ENCODE results near the gene TTC13.
"Not testable (repeated sequence)": the region's sequence is repeated elsewhere in the genome, so short reads cannot be mapped to it uniquely, and the experiment has no call there.

TTC13 gene

GRCh38 chr1:230978491-230979388 is at the start of gene TTC13, which contains the start of gene ARV1:
TTC13 (minus strand) TSS chr1:230978861; CDS start chr1:230978830, 31 bp downstream.
ARV1 (plus strand) TSS chr1:230979094; CDS start chr1:230979106, 12 bp downstream.
- no peaks in the 10 kb centered on the region for H3K27me3 ChIP-seq (replicated peaks; ENCODE audit: control insufficient read depth, insufficient read depth, low read length)
- H3K4me3 ChIP-seq (replicated peaks; ENCODE audit: low read depth, low read length), result peak within 1 kb of the TSS; percentile 90
- TF ChIP-seq, protein P1, sequence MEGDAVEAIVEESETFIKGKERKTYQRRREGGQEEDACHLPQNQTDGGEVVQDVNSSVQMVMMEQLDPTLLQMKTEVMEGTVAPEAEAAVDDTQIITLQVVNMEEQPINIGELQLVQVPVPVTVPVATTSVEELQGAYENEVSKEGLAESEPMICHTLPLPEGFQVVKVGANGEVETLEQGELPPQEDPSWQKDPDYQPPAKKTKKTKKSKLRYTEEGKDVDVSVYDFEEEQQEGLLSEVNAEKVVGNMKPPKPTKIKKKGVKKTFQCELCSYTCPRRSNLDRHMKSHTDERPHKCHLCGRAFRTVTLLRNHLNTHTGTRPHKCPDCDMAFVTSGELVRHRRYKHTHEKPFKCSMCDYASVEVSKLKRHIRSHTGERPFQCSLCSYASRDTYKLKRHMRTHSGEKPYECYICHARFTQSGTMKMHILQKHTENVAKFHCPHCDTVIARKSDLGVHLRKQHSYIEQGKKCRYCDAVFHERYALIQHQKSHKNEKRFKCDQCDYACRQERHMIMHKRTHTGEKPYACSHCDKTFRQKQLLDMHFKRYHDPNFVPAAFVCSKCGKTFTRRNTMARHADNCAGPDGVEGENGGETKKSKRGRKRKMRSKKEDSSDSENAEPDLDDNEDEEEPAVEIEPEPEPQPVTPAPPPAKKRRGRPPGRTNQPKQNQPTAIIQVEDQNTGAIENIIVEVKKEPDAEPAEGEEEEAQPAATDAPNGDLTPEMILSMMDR (IDR thresholded peaks at IDR 0.05; ENCODE audit: insufficient read depth, low read length, poor library complexity, severe bottlenecking), result peak; percentile 63
- H3K36me3 ChIP-seq (ENCODE audit: control insufficient read depth, insufficient read depth, low read length), result peaks cover 2% of the 10 kb centered on the region
- peak; percentile 99 for DNase-seq (ENCODE audit: extremely low read depth, insufficient read length)

DNA sequence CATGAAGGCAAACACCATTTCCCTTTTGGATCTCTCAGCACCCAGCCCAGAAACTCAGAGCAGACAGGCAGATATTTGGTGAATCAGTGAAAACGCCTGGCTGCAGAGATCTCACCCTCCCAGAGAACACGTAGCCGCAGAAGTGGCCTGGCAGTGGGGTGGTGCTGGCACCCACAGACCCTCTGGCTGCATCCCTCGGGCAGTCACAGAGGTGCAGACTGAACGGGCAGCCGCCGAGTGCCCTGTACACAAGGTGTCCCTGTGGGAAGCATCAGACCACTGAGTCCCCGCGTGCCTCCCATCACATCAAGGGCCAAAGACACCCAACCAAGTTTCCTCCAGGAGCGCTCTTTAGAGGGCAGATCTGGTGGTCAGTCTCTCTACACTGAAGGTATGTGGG is 49.3 kb upstream of the TTC13 start:
- Histone ChIP-seq H3K4me3 (replicated peaks; ENCODE audit: low read depth, low read length) (no peak overlapping the region), H3K27me3 (replicated peaks; ENCODE audit: control insufficient read depth, insufficient read depth, low read length) (no peaks in the 10 kb centered on the region), H3K36me3 (ENCODE audit: control insufficient read depth, insufficient read depth, low read length) (no peaks in the 10 kb centered on the region)
- TF ChIP-seq, protein P1 (IDR thresholded peaks at IDR 0.05; ENCODE audit: insufficient read depth, low read length, poor library complexity, severe bottlenecking), result no peak
- no peak for DNase-seq (ENCODE audit: extremely low read depth, insufficient read length)

DNA sequence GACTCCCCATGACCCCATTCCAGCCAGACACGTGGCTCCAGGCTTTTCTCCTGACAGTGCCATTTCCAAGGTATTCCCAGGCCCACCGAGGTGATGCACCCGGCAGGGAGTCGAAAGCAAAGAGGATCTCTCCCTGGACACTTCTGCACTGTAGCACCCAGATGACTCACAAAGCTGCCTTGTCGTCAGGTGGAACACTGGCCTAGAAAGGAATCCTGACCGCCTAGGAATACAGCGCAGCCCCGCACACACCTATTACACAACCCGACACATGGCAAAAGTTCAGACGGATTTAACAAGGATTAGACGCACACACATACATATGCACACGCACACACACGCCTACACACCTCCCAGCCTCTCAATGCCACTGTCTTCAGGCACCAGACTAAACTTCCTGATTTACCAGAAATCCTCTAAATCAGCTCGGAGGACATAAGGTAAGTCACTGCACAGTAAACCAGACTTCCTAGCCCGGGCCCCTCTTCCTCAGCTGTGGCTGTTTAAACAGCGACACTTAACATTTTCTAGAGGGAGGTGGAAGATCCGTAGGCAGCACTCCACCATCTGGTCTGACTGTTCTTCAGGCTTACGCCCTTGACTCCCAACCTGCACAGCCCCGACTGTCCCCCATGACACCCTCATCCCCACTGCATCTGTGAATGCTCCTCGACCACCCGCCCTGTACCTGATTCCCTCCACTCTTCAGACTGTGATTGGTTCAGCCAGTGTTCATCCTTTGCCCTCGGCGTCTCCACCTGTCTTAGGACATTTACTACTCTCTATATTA is 48.7 kb upstream of the TTC13 start:
- Histone ChIP-seq H3K36me3 (ENCODE audit: control insufficient read depth, insufficient read depth, low read length) (no peaks in the 10 kb centered on the region), H3K27me3 (replicated peaks; ENCODE audit: control insufficient read depth, insufficient read depth, low read length) (no peaks in the 10 kb centered on the region), H3K4me3 (replicated peaks; ENCODE audit: low read depth, low read length) (no peak overlapping the region)
- TF ChIP-seq, protein P1 (IDR thresholded peaks at IDR 0.05; ENCODE audit: insufficient read depth, low read length, poor library complexity, severe bottlenecking), result no peak
- DNase-seq (ENCODE audit: extremely low read depth, insufficient read length), result no peak

GRCh38 chr1:231026576-231026975 is 47.9 kb upstream of the TTC13 start:
- H3K27me3 ChIP-seq (replicated peaks; ENCODE audit: control insufficient read depth, insufficient read depth, low read length), result no peaks in the 10 kb centered on the region
- no peak for DNase-seq (ENCODE audit: extremely low read depth, insufficient read length)
- no peaks in the 10 kb centered on the region for H3K36me3 ChIP-seq (ENCODE audit: control insufficient read depth, insufficient read depth, low read length)
- TF ChIP-seq, protein P1 (IDR thresholded peaks at IDR 0.05; ENCODE audit: insufficient read depth, low read length, poor library complexity, severe bottlenecking), result no peak
- H3K4me3 ChIP-seq (replicated peaks; ENCODE audit: low read depth, low read length), result no peak overlapping the region

DNA sequence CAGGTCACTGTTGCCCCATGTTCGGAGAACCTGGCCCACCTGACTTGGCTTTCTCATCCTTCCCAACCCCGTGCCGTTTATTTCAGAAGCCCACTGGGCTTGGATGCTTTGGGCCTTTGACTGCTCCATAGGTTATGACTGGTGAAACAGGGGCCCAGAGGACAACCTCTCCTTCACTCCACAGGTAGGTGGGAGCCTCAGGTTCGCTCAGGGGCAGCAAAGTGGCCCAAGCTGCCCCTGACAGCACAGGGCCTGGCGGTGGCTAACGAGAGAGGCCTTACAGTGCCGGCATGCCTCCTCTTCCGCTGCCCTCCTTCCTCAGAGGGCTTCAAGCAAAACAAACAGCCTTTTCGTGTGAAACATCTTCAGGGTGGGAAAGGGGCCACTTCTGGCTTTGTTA is 44.5 kb upstream of the TTC13 start:
- H3K36me3 ChIP-seq (ENCODE audit: control insufficient read depth, insufficient read depth, low read length), result no peaks in the 10 kb centered on the region
- TF ChIP-seq, protein P1 (IDR thresholded peaks at IDR 0.05; ENCODE audit: insufficient read depth, low read length, poor library complexity, severe bottlenecking), result no peak
- H3K27me3 ChIP-seq (replicated peaks; ENCODE audit: control insufficient read depth, insufficient read depth, low read length), result no peaks in the 10 kb centered on the region
- no peak overlapping the region for H3K4me3 ChIP-seq (replicated peaks; ENCODE audit: low read depth, low read length)
- DNase-seq (ENCODE audit: extremely low read depth, insufficient read length), result no peak

- not testable (repeated sequence) for DNase-seq (ENCODE audit: extremely low read depth, insufficient read length); H3K36me3 ChIP-seq (ENCODE audit: control insufficient read depth, insufficient read depth, low read length); H3K27me3 ChIP-seq (replicated peaks; ENCODE audit: control insufficient read depth, insufficient read depth, low read length); H3K4me3 ChIP-seq (replicated peaks; ENCODE audit: low read depth, low read length)
These were observed 43.9 kb upstream of the TTC13 start for GRCh38 chr1:231022543-231022942.
